NCI-H748 (cell line): ENCODE data around the gene AK8.
"Not testable (repeated sequence)": the region's sequence is repeated elsewhere in the genome, so short reads cannot be mapped to it uniquely, and the experiment has no call there.

ENCODE experiments used
- DNase-seq: peaks from one replicate; lab custom pipeline; 2025; ENCODE audit not compliant: unreplicated experiment; lab: John Stamatoyannopoulos, UW

The AK8 gene

DNA sequence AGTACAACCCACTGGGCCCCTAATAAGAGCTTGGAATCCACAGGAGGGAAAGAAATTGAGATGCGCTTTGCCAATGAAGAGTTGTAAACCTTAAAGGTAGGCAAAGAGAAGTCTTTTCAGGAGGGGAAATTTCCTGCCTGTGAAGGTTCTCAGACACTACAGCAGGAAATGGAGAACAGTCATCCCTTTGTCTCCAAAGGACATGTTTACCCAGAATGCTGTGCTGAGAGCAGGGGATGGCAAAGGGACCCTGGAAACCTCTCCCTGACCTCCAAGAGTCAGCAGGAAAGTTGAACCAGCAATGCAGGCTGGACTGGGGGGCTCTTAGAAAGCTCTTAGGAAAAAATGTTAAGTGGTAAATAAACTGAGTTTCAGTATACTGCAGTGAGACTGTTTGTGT lies 103.2 kb downstream of the AK8 start:
- no peak for DNase-seq

DNA sequence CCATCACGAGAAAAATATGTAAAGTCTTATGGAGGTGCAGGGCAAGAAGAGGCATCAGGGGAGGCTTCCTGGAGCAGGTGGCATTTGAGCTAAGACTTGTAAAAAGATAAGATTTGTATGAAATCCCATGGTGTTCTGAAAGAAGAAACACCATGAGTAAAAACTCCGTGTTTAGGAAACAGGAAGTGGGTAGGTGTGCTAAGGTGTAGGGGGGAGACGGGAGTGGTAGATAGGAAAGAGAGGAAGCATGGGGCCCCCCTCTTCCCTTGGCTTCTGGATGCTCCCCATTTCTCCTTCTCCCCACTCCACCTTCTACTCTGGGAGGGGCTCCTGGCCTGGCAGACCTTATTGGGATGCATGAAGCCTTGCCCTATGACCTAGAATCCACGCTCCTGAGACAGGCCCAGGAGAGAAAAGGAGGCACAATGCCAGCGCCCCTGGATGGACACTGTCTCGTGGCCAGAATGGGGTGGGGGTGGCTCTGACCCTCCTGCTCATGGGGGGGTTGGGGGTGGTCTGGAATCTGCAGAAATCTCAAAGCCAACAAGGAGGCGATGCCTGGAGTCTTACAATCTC lies 104.2 kb downstream of the AK8 start:
- no peak for DNase-seq

DNA sequence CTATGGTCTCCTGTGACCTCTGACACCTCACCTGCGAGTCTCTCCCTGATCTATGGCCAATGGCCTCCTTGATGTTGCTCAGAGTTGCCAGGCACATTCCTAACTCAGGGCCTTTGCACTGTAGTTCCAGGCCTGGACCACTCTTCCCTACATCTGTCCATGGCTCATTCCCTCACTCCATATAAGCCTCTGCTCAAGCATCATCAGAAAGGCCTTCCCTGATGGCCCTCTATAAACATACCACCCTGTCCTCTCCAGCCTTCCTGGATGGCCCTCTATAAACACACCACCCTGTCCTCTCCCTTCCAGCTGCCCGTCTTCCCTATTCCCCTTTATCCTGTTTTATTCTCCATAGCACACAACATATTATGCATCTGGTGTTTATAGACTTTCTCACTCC lies 105.0 kb downstream of the AK8 start:
- DNase-seq, result no peak

DNA sequence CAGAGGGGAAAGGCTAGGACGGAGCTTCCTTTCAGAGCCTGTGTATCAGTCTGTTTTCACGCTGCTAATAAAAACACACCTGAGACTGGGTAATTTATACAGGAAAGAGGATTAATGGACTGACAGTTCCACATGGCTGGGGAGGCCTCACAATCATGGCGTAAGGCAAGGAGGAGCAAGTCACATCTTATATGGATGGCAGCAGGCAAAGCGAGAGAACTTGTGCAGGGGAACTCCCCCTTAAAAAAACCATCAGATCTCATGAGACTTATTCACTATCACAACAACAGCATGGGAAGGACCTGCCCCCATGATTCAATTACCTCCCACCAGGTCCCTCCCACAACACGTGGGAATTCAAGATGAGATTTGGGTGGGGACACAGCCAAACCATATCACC lies 106.3 kb downstream of the AK8 start:
- DNase-seq, result not testable (repeated sequence)

DNA sequence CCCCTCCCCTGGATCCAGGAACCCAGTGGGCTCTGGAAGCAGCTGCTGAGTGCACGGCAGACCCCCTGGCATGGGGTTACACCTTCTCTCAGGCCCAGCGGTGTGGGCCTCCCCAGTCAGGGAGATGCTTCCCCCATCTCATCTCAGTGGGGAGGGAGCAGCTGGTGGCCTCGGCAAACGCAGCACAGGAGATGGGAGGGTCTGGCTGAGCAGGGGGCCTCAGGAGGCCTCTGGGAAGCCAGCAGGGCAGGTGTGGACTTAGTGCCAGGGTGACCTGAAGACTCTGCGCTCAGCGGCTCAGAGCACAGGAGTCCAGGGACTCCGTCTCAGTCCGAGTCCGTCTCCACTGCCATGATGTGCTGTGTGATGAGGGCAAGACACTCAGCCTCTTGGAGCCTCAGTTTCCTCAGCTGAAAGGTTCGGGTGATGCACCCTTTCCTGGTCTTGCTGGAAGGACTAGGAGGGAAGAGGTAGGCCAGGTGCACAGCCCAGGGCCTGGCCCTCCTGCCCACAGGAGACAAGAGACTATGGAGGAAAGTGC lies 107.2 kb downstream of the AK8 start:
- DNase-seq, result no peak

DNA sequence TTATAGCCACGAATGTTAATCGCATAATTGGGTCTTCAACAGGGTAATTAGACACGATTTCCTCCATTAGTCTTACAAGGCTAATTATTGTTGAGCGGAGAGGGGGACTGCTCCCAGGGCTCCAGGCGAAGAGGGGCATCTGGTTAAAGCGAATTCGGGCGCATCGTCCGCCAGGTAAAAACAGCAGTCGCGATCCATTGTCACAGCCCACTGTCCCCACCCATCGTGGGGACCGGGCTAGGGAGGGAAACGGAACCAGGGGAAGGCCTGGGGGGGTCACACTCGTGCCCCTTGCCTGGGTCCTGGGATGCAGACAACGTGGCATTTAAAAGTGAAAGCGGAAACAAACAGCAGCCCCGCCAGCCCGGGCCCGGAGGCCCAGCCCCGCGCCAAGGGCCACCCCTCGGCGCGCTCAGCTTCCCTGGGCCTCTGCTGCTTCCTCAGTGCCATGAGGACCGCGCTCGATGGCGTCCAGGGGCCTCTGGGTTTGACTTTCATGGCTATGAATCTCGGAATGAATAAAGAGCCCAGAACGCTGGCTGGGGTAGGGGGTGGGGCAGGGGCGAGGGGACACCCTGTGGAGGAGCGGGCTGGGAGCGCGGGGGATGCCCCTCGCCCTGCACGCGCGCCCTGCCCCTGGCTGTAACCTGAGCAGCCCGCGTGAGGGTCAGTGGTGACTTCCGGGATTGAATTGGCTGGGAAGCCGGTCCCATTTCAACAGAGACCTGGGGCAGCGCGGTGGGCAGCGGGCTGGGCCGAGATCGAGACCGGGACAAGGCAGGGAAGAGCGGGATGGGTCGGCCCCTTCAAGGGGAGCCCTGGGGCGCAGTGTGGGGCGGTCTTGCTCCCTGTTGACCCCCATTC lies 107.9 kb downstream of the AK8 start:
- DNase-seq, result peak; percentile 54

DNA sequence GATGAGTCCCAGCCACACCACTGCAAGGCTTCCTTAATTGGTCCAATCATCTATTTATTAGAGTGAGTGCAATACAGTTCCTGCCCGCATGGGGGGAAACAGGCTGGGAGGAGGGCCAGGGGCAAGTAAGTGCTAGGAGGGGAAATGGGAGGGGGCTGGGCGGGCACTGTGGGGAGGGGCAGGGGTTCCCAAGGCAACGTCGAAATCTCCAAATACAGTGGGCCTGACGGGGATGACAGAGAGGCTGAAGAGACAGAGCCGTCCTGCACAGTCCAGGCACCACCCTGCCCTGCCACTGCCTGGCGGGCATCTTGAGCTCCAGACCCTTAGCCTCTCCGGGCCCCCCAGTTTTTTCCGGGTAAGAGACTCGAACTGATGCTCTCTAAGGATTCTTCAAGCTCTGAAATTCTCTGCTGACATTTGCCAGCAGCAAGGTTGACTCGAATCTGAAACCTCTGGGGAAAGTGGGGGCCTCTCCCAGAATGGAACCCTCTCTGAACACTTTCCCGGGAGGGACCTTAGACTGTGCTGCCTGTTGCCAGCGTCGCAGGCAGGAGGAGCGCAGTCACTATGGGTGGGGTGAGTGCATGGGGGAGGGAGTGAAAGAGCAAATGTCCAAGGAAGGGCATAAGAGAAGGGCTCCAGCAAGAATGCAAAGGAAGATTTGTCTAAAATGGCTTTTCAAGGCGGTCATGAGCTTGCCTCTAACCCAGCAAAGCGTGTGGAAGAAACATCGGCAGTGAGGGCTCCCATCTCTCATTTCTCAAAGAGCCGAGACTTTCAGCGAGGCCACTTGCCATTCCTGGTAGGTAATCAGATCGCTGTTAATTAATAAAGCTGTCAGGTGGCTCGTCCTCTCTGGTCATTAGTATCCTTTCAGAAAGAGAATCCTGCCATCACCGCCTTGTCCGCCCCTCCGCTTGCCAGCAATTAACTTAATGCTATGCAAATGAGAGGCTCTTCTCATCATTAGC lies 108.9 kb downstream of the AK8 start:
- peak; percentile 84 for DNase-seq

DNA sequence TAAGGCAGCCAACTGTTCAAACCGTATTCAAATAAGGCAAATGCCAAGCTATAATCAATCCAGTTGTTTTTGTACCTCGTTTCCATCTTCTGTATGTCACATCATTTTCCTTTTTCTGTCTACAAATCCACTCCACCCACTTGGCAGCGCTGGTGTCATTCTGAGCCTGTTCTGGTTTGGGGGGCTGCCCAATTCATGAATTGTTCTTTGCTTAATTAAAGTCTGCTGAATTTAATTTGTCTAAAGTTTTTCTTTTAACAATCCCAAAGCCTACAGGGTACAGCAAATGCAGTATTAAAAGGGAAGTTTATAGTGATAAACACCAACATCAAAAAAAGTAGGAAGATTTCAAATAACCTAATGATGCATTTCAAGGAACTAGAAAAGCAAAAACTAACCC lies 114.5 kb downstream of the AK8 start:
- DNase-seq, result no peak

DNA sequence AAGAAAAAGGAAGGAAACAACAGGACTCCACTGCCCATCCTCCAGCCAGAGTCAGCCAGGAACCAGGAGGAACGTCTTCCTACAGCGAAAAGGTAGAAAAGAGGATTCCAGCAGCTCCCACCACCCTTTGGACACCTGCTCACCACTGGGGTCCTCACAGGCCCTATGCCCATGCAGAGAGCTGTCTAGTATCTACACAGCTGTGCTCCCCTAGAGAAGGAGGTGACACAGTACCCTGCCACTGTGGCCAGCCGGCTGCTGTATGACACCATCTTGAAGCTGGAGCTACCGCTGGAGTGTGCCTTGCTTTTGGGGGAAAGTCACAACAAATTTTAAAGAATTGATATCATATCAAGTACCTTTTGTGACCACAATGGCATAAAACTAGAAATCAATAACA lies 115.2 kb downstream of the AK8 start:
- DNase-seq, result no peak

DNA sequence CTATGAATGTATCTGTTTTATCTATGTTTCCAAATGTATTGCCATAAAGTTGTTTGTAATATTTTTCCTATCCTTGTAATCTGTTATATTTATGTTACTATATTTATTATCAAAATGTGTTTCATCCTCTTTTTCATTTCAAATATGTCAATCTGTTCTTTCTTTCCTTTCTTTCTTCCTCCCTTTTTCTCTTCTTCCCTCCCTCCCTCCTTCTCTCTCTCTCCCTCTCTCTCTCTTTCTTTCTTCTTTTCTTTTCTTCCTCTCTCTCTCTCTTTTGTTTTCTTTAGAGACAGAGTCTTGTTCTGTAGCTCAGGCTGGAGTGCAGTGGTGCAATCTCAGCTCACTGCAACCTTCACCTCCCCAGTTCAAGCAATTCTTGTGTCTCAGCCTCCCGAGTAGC lies 116.5 kb downstream of the AK8 start:
- DNase-seq, result no peak

DNA sequence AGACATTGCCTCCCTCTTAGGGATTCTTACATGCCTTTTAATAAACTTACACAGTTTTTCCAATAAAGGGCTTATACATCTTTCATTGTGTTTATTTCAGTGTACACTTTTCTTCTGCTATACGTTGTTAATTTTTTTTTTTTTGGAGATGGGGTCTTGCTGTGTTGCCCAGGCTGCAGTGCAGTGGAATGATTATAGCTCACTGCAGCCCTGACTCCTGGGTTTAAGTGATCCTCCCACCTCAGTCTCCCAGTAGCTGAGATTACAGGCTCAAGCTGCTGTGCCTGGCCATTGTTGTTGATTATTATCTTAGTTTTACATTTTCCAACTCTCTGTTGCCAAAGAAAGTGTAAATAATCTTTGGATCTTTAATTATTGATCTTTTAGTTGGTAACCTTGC lies 118.0 kb downstream of the AK8 start:
- no peak for DNase-seq

DNA sequence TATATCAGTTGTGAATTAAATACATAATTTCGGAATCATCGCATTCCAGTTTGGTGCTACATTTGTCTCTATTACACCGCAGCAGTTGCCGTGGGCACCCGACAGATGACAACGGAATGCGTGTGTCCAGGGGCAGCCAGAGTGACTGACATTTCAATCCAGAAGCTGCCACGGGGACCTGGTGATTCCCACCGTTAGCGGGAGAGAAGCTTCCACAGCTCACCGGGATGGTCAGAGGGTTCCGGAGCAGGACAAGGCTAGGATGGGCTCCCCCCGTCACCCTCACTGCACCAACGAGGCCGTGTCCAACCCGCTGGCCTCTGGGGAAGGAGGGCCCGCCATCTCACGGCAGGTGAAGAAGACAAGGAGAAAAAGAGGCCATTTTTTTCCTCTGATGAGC lies 121.1 kb downstream of the AK8 start:
- DNase-seq, result no peak

DNA sequence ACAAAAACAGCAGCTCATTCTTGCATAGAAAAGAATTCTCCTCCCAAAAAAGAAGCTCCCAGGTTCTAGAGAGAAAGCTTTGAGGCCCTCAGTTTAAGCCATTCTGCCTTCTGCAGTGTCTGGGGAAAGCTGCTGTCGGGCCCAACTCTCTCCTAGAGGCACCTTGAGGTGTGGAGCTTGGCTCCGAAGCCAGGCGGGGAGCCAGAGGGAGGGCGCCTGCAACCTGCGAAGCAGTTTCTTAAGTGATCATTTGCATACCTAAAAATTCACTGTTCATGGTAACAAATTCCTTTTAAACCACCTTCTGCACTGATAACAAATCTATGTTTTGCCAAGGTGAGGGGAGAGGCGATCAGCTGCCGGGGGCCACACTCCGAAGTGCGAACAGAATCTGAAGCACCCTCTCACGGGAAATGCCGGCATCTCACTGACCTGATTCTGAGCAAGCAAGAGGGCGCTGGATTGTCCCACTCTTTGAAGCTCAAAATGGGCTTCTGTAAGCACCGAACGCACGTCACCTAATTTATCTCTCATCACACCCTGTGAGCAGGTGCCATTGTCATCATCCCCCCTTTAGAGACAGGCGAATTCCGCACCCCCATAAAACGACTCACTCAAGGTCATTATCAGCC lies 121.8 kb downstream of the AK8 start:
- DNase-seq, result no peak

DNA sequence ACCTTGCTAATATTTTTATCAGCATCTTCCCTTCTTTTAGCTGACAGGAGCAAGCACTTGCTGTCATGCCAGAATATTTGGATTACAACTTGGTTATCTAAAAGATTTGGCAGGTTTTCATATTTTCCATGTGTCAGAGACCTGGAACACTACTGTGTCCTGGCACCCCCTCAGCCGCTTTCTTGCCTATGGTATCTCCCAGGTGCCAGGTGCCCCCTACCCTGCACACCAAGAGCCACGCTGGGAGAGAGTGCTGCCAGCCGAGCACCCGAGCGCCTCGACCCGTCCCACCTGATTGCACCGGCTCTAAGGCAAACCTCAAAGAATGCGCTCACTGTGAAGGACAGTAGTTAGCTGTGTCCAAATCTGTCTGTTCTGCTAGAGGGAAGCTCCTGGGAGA lies 123.0 kb downstream of the AK8 start:
- DNase-seq, result no peak

DNA sequence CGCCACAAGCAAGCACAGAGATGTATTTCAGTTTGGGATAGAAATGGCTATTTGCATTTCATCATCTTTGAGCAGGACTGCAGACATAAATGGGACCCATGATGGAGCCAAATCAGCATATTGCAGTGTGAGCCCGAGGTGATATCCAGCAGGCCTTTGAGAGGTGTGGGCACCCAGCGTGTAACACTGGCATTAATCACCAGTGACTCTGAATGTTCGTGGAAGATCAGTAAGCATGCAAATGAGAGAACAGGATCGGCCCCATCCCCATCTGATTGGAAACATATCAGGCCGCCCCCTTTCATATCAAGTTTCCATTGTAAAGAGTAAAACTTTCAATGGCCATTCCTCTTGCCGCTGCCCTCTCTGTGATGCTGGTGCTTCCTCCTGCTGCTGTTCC lies 123.8 kb downstream of the AK8 start:
- DNase-seq, result no peak

DNA sequence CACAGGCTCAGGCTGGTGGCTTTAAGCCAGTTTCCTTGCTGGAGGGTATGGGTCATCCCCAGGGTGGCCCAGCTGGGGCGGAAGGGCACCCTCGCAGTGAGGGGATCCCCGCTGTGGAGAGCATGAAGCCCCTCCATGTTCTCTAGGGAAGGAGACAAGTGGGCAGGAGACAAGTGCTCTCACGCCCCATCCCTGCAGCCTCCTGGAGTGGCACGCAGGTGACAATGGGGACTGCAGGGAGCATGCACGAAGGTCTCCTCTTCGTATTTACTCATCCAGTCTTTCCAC lies 124.5 kb downstream of the AK8 start:
- DNase-seq, result no peak

DNA sequence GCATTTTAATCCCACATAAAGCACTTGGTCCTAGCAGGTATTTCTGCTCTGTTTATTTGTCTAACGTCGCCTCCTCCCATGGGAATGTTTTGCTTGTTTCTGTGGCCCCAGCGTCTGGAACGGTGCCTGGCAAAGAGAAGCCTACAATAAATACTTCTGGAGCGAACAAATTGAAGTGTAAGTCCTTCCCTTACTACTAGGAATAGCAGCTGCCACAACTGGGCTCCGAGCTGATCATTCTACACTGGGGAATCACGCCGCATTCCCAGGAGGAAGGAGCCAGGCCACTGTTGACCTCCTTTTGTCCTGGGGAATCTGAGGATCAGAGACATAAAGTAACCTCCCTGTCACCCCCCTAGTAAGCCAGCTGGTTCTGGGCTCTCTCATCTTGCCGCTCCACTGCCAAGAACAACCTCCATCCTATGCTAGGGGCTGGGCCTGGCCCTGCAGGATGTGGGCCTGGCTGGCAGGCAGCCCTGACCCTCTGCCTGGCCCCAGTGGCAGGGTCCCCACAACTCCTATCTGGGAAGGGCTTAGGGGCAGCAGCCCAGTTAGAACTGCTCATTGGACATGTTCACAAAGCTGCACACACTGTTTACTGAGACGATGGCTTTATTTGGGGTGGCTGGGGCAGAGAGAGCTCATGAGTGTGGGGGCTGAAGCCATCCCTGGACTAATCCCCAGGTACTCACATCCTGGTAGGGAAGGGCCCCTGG lies 125.0 kb downstream of the AK8 start:
- DNase-seq, result no peak

DNA sequence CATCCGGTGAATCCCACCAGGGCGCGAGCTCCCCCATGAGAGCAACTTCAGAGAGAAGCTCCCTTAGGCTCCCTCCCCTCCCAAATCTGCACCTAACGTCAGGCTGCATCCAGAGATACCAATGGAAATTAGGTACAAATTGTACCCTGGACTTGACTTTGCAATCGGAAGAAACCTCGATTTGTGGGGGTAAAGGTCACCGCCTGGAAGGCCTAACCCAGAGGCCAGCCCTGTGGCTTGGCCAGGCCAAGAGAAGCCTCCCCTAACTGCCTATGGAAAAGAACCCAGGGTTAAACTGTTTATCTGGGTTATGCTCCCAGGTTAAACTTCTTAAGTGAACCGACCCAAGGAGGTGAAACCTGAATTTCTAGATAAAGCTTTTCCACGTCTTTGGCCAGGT lies 127.4 kb downstream of the AK8 start:
- DNase-seq, result no peak

DNA sequence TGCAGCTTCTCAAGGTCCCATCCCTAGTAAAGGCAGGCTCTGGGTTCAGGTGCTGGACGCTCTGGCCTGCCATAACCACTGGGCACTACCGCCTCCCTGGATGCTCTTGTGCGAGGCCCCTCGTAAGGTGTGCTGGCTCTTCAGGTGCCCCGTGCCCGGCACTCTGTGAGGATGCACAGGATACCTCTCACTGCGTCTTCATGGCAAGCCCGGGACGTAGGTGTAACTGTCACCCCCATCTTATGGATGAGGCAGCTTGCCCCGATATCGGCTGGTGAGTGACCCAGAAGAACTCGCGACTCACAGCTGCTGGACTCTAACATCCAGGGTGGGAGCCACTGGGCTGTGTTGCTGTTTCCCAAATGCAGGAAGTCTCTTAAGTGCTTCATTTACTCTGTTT lies 128.8 kb downstream of the AK8 start:
- no peak for DNase-seq

DNA sequence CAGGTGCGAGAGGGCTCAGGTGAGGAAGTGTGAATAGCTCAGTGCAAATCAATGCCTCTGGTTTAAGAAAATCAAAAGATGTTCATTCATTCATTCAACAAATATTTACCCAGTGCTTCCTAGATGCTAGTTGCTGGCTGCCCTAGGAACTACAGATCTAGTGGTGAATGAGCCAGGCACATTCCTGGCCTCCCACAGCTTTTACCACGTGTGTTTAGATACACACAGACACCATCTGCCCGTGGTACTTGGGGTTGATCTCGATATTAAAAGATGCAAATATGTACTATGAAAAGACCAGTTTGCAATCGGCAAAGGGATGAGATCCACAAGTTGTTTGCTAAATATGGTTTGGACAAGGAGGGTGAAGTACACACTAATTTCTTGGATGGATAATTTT lies 129.6 kb downstream of the AK8 start:
- DNase-seq, result no peak
